ENCODE measurements around the gene POLR2F.

The POLR2F gene

DNA sequence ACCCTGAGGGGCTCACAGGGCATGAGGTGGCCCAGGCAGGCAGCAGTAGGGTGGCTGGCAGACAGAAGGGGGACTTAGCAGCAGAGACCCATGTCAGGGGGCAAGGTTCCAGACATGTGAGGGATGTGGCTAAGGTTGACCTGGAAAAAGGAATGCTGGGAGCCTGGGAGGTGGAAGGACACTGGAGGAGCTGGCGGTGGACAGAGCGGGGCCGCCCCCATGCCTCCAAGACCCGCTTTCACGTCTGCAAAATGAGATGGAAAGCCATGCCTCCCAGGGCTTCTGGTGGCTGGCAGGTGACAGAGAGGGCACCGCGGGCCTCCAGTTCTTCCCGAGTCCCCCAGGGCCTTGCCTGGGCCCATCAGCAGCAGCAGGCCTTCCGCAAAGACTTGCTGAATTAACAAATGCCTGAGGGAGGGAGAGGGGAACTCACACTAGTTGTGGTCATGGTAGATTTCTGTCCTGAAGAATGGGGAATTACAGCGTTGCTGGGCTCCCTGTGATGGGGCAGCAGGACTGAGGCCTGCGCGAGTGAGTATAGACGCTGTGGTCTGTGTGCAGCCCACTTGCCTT, 53.9 kb downstream of the POLR2F start:
- DNase-seq: no peak

DNA sequence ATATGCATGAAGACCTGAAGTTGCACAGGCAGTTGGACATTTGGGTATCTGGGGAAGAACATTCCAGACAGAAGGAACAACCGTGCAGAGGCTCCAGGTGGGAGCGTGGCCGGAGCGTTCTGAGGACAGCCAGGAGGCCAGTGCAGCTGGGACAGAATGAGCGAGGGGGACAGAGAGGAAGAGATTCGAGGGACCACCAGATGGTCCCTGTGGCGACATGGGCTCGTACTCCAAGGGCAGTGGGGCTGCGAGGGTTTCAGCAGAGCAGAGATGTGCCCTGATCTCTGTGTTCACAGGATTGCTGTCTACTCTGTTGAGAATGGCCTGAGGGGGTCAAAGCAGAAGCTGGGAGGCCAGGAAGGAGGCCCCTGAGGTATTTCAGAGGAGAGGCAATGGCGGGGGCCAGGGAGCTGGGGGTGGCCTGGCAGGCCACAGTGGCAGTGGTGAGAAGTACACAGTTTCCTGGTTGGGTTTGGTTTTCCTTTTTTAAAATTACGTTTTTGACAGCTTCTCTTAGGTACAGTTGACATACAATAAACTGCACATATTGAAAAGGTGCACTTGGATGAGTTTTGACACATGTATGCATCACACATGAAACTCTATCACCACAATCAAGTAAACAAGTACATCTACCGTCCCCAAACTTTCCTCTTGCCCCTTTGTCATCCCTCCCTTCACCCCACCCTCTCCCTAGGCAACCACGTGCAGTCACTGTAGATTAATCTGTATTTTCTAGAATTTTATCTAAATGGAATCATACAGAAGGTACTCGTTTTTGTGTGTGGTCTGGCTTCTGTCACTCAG, 55.7 kb downstream of the POLR2F start:
- DNase-seq: no peak

DNA sequence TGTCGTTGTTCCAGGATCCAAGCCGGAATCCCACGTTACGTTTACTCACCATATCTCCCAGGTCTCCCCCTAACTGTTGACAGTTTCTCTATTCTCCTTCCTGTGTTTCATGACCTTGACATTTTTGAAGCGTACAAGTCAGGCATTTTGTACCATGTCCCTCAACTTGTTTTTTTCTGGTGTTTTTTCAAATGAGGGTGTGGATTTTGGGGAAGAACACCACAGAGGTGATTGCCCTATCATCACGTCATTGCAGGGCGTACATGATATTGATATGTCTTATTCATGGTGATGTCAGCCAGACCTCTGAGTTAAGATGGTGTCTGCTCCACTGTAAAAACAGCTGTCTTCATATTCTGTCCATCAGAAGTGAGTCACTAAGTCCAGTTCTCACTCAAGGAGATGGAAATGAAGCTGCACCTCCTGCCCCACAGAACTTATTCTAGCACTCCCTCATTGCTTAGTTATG, 59.1 kb downstream of the POLR2F start:
- no peak for DNase-seq

DNA sequence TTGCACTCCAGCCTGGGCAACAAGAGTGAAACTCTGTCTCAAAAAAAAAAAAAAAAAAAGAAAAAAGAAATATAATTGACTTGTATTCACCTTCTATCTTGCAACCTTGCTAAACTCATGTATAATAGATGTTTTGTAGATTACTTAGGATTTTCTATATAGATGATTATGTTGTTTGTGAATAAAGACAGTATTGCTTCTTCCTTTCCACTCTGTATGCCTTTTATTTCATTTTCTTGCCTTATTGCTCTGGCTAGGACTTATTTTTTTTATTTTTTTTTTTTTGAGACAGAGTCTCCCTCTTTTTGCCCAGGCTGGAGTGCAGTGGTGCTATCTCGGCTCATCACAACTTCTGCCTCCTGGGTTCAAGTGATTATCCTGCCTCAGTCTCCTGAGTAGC, 60.6 kb downstream of the POLR2F start:
- DNase-seq: no peak

DNA sequence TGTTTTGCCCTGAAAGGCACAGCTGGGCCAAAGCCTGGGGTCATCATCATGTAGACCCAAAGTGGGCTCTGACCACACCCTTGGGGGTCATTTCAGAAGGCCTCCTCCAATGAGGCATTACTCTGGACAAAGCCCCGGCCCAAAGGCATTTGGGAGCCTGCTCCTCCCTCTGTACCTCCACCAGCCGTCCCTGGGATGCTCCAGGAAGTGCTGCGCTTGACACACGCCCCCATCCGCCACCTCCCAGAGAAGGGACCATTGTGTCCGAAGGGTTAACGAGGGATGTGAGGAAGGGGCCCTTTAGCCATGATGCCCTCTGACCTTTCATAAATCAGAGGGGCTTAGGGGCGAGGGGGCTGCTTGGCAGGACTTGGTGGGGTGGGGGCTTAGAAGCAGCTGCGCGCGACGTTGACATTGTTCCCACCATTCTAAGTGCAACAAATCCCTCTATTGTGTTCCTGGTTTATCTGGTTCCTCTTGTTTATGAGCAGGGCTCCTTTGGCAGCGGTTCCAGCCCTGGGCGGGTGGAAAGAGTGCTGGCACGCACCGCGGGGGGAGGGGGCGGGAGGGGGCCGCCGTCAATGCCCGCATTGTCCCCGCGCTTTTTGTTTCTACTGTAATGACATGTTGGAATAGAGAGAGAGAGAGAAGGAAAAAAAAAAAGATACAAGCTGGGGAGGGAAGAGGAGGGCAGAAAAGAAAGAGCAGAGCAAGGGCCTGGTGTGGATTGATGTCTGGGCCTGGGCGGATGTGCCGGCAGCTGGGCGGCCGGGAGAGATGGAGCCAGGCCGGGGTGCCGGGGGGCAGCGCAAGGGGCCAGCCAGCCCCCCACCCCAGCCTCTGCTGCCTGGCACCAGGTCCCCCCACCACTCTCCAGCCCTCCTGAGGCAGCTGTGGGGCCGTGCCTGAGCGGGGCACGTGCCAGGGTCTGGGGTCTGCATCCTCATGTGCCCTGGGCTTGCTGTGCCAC, 63.0 kb downstream of the POLR2F start:
- DNase-seq: no peak

DNA sequence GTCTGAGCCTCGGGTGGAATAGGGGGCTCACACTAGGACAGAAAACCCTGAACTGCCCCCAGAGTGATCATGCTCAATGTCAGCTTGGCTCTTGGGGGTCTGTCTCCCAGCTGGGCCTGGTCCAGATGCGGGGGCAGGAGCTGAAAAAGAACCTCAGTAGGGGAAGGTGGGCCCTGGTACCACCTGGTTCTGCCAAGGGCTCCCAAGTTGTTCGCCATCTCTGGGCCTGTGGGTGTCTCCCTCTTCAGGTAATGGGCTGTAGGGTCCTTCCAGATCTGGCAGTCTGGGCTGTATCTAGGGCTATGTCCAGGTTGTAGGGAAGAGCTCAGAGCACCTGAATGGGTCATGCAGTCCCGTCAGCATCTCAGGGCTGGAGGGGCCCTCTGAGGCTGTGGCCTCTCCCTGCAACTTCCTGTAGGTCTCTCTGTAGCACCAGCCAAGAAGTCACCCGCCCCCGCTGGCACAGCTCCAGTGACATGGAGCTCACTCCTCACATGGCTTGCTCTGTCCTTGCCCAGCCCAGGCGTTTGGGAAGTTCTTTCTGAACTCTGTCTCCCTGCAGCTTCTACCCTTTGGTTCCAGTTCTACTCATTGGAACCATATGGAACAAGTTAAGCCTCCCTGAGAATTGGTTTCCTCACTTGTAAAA, 63.9 kb downstream of the POLR2F start:
- no peak for DNase-seq

DNA sequence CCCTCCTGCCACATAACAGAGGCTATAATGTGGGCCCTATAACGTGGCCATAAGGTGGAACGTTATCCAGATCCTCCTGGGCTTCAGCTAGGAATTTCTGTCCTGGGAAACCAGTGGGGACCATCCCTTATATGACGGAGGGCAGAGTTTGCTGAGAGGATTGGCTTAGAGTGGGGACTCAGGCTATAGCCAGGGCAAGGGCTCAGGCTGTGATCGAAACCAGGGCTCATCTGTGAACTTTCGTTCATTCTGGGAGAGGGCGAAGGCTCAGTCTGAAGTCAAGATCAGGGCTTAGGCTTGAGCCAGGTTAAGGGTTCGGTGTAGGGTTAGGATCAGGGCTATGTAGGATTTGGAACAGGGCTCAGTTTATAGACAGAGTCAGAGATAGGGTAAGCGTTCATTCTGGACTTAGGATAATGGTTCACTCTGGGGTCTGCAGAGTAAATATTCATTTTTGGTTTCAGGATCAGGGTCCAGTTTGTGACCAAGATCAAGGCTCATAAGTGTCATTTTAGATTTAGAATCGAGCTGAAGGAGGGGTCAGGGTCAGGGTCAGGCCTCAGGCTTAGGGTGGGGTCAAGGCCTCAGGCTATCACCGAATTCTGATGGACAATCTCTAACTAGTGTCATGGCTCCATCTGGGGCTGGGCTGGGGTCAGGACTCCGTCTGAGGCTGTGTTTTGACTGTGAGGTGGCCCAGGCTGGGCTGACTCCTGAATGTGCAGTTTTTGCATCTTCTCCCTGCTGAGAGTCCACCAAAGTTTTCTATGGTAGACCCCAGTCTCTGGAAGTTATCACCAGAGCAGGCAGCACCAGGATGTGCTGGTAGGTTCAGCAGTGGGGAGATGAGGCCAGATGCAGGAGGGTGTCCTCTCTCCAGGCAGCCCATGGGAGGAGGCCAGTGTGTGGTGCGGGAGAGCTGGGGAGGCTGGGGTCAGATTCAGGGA, 64.7 kb downstream of the POLR2F start:
- DNase-seq: no peak

Measured in T-helper 2 cell (primary cell).